Effector memory CD4-positive, alpha-beta T cell (primary cell): ENCODE measurements around the gene JAKMIP2.

ENCODE experiments used
- DNase-seq, 3 donors: peaks; one replicate each; pipeline ENCODE4 v3.0.0-alpha.2; 2020
- H3K27ac ChIP-seq: 2 replicates; pipeline ENCODE4 v1.7.0; 2013; ENCODE audit warnings: mild to moderate bottlenecking, low read length, moderate library complexity; ENCODE audit not compliant: insufficient read depth, poor library complexity, severe bottlenecking
- H3K27me3 ChIP-seq: replicated peaks from 2 replicates; pipeline ENCODE4 v1.7.0; 2013; ENCODE audit warnings: mild to moderate bottlenecking, low read length; ENCODE audit not compliant: insufficient read depth, control insufficient read depth, poor library complexity, severe bottlenecking
- H3K36me3 ChIP-seq: 2 replicates; pipeline ENCODE4 v1.7.0; 2013; ENCODE audit warnings: mild to moderate bottlenecking, low read length, moderate library complexity; ENCODE audit not compliant: control insufficient read depth, insufficient read depth
- H3K4me1 ChIP-seq: 2 replicates; pipeline ENCODE4 v1.7.0; 2013; ENCODE audit warnings: low read length, mild to moderate bottlenecking; ENCODE audit not compliant: control insufficient read depth, insufficient read depth, poor library complexity, severe bottlenecking
- H3K4me3 ChIP-seq: 2 replicates; pipeline ENCODE4 v1.7.0; 2013; ENCODE audit warnings: low read length, low read depth, mild to moderate bottlenecking; ENCODE audit not compliant: insufficient read depth, poor library complexity, severe bottlenecking
- H3K9me3 ChIP-seq: 2 replicates; pipeline ENCODE4 v1.7.0; 2013; ENCODE audit warnings: mild to moderate bottlenecking, low read length, moderate library complexity; ENCODE audit not compliant: control insufficient read depth

Gene JAKMIP2

DNA sequence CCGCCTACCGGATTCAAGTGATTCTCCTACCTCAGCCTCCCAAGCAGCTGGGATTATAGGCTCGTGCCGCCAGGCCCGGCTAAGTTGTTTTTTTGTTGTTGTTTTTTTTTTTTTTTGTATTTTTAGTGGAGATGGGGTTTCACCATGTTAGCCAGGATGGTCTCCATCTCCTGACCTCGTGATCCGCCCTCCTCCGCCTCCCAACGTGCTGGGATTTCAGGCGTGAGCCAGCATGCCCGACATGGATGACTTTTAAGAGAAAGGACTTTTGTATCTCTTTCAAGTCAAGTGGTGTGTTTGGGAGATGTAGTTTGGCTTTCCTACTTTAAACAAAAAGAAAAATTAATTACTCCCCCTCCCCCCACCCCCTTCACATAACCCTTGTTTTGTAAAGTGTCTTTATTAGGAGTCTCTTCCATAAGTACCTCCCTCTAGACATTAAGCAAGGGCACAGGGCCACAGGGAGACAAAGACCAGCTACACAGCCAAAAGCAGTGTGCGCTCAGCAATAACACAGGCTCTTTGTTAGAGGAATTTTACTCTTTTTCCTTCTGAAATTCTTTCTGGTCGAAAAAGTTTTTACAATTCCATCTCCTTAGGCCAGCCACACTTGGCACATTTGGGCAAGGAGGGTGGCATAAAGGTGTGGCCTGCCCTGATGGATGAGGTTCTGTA is 31.2 kb downstream of the JAKMIP2 start:
- H3K27me3 ChIP-seq: no peaks in the 10 kb centered on the region
- no peaks in the 10 kb centered on the region for H3K36me3 ChIP-seq
- no peaks in the 10 kb centered on the region for H3K4me1 ChIP-seq
- no peak for DNase-seq
- H3K27ac ChIP-seq: no peak overlapping the region
- H3K4me3 ChIP-seq: no peak overlapping the region
- H3K9me3 ChIP-seq: no peaks in the 10 kb centered on the region

GRCh38 chr5:147750065-147750464 is 32.5 kb downstream of the JAKMIP2 start:
- no peak for DNase-seq
- Histone ChIP-seq H3K27ac (no peak overlapping the region), H3K27me3 (no peaks in the 10 kb centered on the region), H3K9me3 (no peaks in the 10 kb centered on the region), H3K4me3 (no peak overlapping the region), H3K36me3 (no peaks in the 10 kb centered on the region), H3K4me1 (no peaks in the 10 kb centered on the region)

GRCh38 chr5:147748590-147748989 is 33.9 kb downstream of the JAKMIP2 start:
- H3K36me3 ChIP-seq: no peaks in the 10 kb centered on the region
- no peak for DNase-seq
- no peaks in the 10 kb centered on the region for H3K9me3 ChIP-seq
- no peak overlapping the region for H3K4me3 ChIP-seq
- no peaks in the 10 kb centered on the region for H3K27me3 ChIP-seq
- H3K27ac ChIP-seq: no peak overlapping the region
- H3K4me1 ChIP-seq: no peaks in the 10 kb centered on the region

DNA sequence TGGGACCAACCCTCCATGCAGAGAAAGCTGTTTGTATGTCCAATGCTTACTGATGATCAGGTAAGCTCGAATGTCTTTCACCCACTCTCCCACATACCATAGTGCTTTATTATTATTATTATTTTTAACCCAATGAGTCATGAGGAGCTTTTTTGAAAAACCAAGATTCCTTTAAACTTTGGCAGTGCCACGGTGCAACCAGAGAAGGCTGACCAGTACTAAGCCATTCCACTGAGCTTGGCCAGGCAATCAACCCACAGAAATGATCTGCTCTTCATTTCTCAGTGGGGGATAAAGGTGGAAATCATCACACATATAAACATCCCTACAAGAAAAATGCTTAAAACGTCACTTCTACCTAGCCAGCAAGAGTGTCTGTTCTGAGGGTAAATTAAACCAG is 35.5 kb downstream of the JAKMIP2 start:
- DNase-seq: no peak
- Histone ChIP-seq H3K27ac (no peak overlapping the region), H3K4me1 (no peaks in the 10 kb centered on the region), H3K9me3 (no peaks in the 10 kb centered on the region), H3K36me3 (no peaks in the 10 kb centered on the region), H3K4me3 (no peak overlapping the region), H3K27me3 (no peaks in the 10 kb centered on the region)

DNA sequence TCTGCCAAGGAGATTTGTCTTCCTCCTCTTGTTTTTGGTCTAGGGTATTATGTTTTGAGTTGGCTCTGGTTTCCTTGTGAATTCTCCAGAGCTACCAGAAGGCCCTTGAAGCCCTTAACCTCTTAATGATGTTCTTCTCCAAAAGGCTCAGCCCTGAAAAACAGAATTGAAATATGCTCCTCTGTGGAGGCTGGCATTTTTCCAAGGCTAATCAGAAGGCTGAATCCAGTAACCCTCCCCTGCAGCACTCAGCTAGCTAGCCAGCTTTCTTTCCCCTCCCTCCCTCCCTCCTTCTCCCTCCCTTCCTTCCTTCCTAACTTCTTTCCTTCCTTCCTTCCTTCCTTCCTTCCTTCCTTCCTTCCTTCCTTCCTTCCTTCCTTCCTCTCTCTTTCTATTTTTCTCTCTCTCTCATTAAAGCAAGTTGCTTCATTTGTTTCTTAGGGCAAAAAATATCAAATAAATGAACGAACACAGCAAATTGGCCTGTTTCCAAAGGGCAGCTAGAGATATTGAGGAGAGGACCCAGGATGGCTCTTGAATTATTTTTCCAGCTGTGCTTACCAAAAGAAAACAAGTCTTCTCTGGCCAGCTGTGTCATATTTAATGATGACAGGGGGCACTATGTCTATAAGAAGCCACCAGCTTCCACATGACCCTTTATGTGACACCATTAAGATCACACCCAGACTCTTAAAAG is 38.7 kb downstream of the JAKMIP2 start:
- H3K27ac ChIP-seq: no peak overlapping the region
- no peak overlapping the region for H3K4me3 ChIP-seq
- H3K9me3 ChIP-seq: no peaks in the 10 kb centered on the region
- H3K4me1 ChIP-seq: no peaks in the 10 kb centered on the region
- no peaks in the 10 kb centered on the region for H3K27me3 ChIP-seq
- no peak for DNase-seq
- H3K36me3 ChIP-seq: no peaks in the 10 kb centered on the region

DNA sequence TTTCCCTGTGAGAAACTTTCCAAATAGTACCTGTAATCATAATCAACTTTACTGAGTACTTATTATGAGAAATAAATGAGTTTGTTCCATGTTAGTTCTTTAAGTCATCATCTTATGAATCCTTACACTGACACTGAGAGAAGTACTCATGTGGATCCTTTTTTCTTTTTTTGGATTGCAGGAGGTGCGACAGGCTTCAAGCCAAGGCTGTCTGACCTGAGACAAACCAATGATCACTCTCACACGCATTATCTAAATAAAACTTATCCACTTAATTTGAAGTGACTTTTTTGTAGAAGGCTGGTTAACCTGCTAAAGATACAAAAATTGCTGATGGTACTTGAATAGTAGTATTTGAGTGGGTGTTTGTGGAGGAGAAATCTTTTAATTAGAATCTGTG is 39.5 kb downstream of the JAKMIP2 start:
- Histone ChIP-seq H3K4me1 (no peaks in the 10 kb centered on the region), H3K4me3 (no peak overlapping the region), H3K27me3 (no peaks in the 10 kb centered on the region), H3K27ac (no peak overlapping the region), H3K9me3 (no peaks in the 10 kb centered on the region), H3K36me3 (no peaks in the 10 kb centered on the region)
- no peak for DNase-seq

- Histone ChIP-seq H3K36me3 (no peaks in the 10 kb centered on the region), H3K9me3 (no peaks in the 10 kb centered on the region), H3K27ac (no peak overlapping the region), H3K4me3 (no peak overlapping the region), H3K27me3 (no peaks in the 10 kb centered on the region), H3K4me1 (no peaks in the 10 kb centered on the region)
- no peak for DNase-seq
Observed at GRCh38 chr5:147742151-147742550, 40.4 kb downstream of the JAKMIP2 start.

- no peaks in the 10 kb centered on the region for H3K36me3 ChIP-seq
- H3K27me3 ChIP-seq: no peaks in the 10 kb centered on the region
- no peak for DNase-seq
- no peaks in the 10 kb centered on the region for H3K9me3 ChIP-seq
- H3K4me1 ChIP-seq: no peaks in the 10 kb centered on the region
- H3K4me3 ChIP-seq: no peak overlapping the region
- H3K27ac ChIP-seq: no peak overlapping the region
Observed at GRCh38 chr5:147740864-147741263, 41.7 kb downstream of the JAKMIP2 start.

DNA sequence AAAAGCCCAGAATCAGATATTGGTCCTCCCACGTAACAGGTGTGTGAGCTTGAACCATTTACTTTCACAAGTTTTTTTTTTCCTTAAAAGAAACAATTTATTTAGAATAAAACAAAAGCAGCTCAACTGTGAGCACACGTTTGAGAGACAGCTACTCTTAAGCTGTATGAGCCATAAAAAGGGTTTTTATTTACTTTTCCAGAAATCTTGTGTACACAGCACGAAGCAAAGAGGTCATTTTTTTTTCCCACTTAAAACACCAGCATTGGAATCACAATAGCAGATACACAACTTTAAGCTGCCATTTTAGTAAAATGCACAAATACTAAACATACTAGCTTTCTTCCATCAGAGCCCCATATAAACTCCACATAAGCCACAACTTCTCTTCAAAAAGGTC is 44.6 kb downstream of the JAKMIP2 start:
- H3K4me3 ChIP-seq: no peak overlapping the region

DNA sequence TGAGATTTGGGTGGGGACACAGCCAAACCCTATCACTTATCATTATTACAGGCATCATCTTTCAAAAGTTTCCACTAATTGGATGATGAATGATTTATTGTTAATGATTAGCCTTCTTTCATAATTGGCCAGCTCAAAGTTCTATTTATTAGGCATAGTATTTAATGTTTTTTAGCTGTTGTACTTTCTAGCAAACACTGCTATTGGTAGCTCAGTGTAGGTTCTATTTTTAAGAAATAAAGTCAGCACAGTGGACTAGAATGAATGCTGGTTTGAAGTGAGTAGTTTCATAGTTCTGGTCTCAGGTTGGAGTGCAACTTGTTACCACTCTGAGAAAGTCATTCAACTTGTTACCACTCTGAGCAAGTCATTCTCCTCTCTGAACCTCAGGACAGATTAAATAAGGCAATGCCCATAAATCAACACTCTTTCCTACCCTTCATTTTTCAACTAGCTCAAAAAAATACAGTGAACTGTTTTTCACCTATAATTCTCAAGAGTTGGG is 46.9 kb downstream of the JAKMIP2 start:
- Histone ChIP-seq H3K27me3 (no peaks in the 10 kb centered on the region), H3K36me3 (no peaks in the 10 kb centered on the region), H3K9me3 (no peaks in the 10 kb centered on the region), H3K4me1 (no peaks in the 10 kb centered on the region), H3K4me3 (no peak overlapping the region), H3K27ac (no peak overlapping the region)
- DNase-seq: no peak

More for the DNA sequence above, 44.6 kb downstream of the JAKMIP2 start:
- no peaks in the 10 kb centered on the region for H3K36me3 ChIP-seq
- H3K4me1 ChIP-seq: no peaks in the 10 kb centered on the region
- H3K27me3 ChIP-seq: no peaks in the 10 kb centered on the region
- no peak for DNase-seq
- H3K9me3 ChIP-seq: no peaks in the 10 kb centered on the region
- no peak overlapping the region for H3K27ac ChIP-seq
